ENCODE data around the gene RBM27. TPM values are rescaled to one million over a fixed set of nuclear protein-coding genes. Genes with fewer than 3 reads are reported as not detected.
"Not testable (repeated sequence)": the region's sequence is repeated elsewhere in the genome, so short reads cannot be mapped to it uniquely, and the experiment has no call there.

Gene RBM27
- polyA plus RNA-seq, 1 of the 3 experiments (the other 2 are of a cell fraction), result 8.2 TPM

GRCh38 chr5:146213210-146213826, 9.9 kb downstream of the RBM27 start:
- H4K20me1 ChIP-seq (ENCODE audit: insufficient read depth), result peaks cover 74% of the 10 kb centered on the region
- no peaks in the 10 kb centered on the region for H3K27me3 ChIP-seq (ENCODE audit: insufficient read depth)
- no peak overlapping the region for H3K4me2 ChIP-seq
- no peak overlapping the region for H3K27ac ChIP-seq (ENCODE audit: low read depth in 2 of 2, low read length in 1 of 2)
- DNase-seq, result no peak
- H3K9ac ChIP-seq, result no peak overlapping the region
- no peaks in the 10 kb centered on the region for H3K36me3 ChIP-seq (replicated peaks in 1 of 2; ENCODE audit: control insufficient read depth in 1 of 2, insufficient read depth in 2 of 2, low read length in 1 of 2)
- peaks cover 100% of the 10 kb centered on the region for H3K79me2 ChIP-seq (ENCODE audit: insufficient read depth)
- WGBS (ENCODE audit: low lambda C conversion rate), result 90% methylated on average over 4 of the region's 4 CpGs
- peaks cover 2 to 10% of the 10 kb centered on the region in 2 experiments; a peak in 2 of 4 replicates for H3K4me1 ChIP-seq (ENCODE audit: control insufficient read depth in 1 of 2, insufficient read depth in 2 of 2, low read depth in 1 of 2, low read length in 1 of 2)
- ChIA-PET CTCF (no interaction called here), POLR2A (no interaction called here)
- no peak overlapping the region for H3K4me3 ChIP-seq (ENCODE audit: low read depth in 2 of 2, low read length in 1 of 2)
- no peak overlapping the region for H2AFZ ChIP-seq (ENCODE audit: low read depth)
- no peaks in the 10 kb centered on the region for H3K9me3 ChIP-seq
- TF ChIP-seq CTCF (IDR thresholded peaks at IDR 0.05), result no peak
- peak; percentile 35; the same call in 1 of the 2 replicates for TF ChIP-seq NFIC (IDR thresholded peaks at IDR 0.05; ENCODE audit: borderline replicate concordance)
- no peaks in the 10 kb centered on the region for H3K9me2 ChIP-seq
- peaks cover 3% of the 10 kb centered on the region for H3F3A ChIP-seq (replicated peaks; ENCODE audit: insufficient read depth)

- H3K4me3 ChIP-seq (ENCODE audit: low read depth in 2 of 2, low read length in 1 of 2); H3K36me3 ChIP-seq (replicated peaks in 1 of 2; ENCODE audit: control insufficient read depth in 1 of 2, insufficient read depth in 2 of 2, low read length in 1 of 2); POLR2A ChIA-PET; DNase-seq; H3K27me3 ChIP-seq (ENCODE audit: insufficient read depth); H2AFZ ChIP-seq (ENCODE audit: low read depth); H3K9me3 ChIP-seq; H3K4me2 ChIP-seq; H3K4me1 ChIP-seq (ENCODE audit: control insufficient read depth in 1 of 2, insufficient read depth in 2 of 2, low read depth in 1 of 2, low read length in 1 of 2); H3F3A ChIP-seq (replicated peaks; ENCODE audit: insufficient read depth); H3K9ac ChIP-seq; H3K27ac ChIP-seq (ENCODE audit: low read depth in 2 of 2, low read length in 1 of 2); H3K9me2 ChIP-seq; CTCF ChIA-PET: not testable (repeated sequence)
- peaks cover 64% of the 10 kb centered on the region for H4K20me1 ChIP-seq (ENCODE audit: insufficient read depth)
- WGBS (ENCODE audit: low lambda C conversion rate), result 99% methylated on average over 5 of the region's 5 CpGs
- peaks cover 97% of the 10 kb centered on the region for H3K79me2 ChIP-seq (ENCODE audit: insufficient read depth)
These were observed 11.5 kb downstream of the RBM27 start for GRCh38 chr5:146214881-146215280.

GRCh38 chr5:146218168-146218567, 14.8 kb downstream of the RBM27 start:
- Histone ChIP-seq H3K9me2 (no peaks in the 10 kb centered on the region), H3K4me3 (ENCODE audit: low read depth in 2 of 2, low read length in 1 of 2) (no peak overlapping the region), H3K27ac (ENCODE audit: low read depth in 2 of 2, low read length in 1 of 2) (no peak overlapping the region), H3F3A (replicated peaks; ENCODE audit: insufficient read depth) (peaks cover 4% of the 10 kb centered on the region), H3K79me2 (ENCODE audit: insufficient read depth) (peaks cover 89% of the 10 kb centered on the region), H3K4me2 (no peak overlapping the region), H2AFZ (ENCODE audit: low read depth) (no peak overlapping the region), H3K36me3 (replicated peaks in 1 of 2; ENCODE audit: control insufficient read depth in 1 of 2, insufficient read depth in 2 of 2, low read length in 1 of 2) (peaks cover 7 to 22% of the 10 kb centered on the region in 2 experiments), H4K20me1 (ENCODE audit: insufficient read depth) (peaks cover 44% of the 10 kb centered on the region), H3K4me1 (ENCODE audit: control insufficient read depth in 1 of 2, insufficient read depth in 2 of 2, low read depth in 1 of 2, low read length in 1 of 2) (peaks cover 1 to 7% of the 10 kb centered on the region in 2 experiments; a peak in 2 of 4 replicates), H3K9ac (no peak overlapping the region), H3K9me3 (no peaks in the 10 kb centered on the region), H3K27me3 (ENCODE audit: insufficient read depth) (no peaks in the 10 kb centered on the region)
- WGBS (ENCODE audit: low lambda C conversion rate), result 88% methylated on average over 2 of the region's 2 CpGs
- ChIA-PET CTCF (interaction anchor here (1.4 kb wide), 1 partner anchor 241 kb away, joined by 3 read pairs; no protein-coding TSS in a partner anchor), POLR2A (no interaction called here)
- DNase-seq, result no peak
- TF ChIP-seq NRF1 (IDR thresholded peaks at IDR 0.05; ENCODE audit: low read depth, low read length), result no peak
- no peak for TF ChIP-seq USF2 (IDR thresholded peaks at IDR 0.05; ENCODE audit: borderline replicate concordance, low read depth, low read length)
- TF ChIP-seq YY1 (IDR thresholded peaks at IDR 0.05; ENCODE audit: low read depth), result no peak
- TF ChIP-seq MXI1 (IDR thresholded peaks at IDR 0.05; ENCODE audit: low read depth, low read length), result no peak
- TF ChIP-seq FOXM1 (IDR thresholded peaks at IDR 0.05; ENCODE audit: low read depth), result no peak
- no peak for TF ChIP-seq FOSL2 (IDR thresholded peaks at IDR 0.05; ENCODE audit: borderline replicate concordance, low read depth)
- TF ChIP-seq NFIC (IDR thresholded peaks at IDR 0.05; ENCODE audit: borderline replicate concordance), result no peak
- no peak for TF ChIP-seq SIN3A (IDR thresholded peaks at IDR 0.05; ENCODE audit: borderline replicate concordance, low read depth, low read length)
- TF ChIP-seq RXRA (IDR thresholded peaks at IDR 0.05; ENCODE audit: borderline replicate concordance, low read depth), result no peak
- TF ChIP-seq MAX (IDR thresholded peaks at IDR 0.05; ENCODE audit: low read depth), result no peak
- TF ChIP-seq TAF1 (IDR thresholded peaks at IDR 0.05; ENCODE audit: borderline replicate concordance, low read depth, low read length), result no peak
- TF ChIP-seq GATA2 (CRISPR knock-in tag; IDR thresholded peaks at IDR 0.05), result no peak
